H1 (cell line): ENCODE data around the gene PLS3. TPM values are rescaled to one million over a fixed set of nuclear protein-coding genes. Genes with fewer than 3 reads are reported as not detected.

Experiments used
- KDM1A ChIP-seq: fragments of 200-600, 300-600 bp; sonication (generic); IDR thresholded peaks from 2 replicates; pipeline ENCODE4 v1.7.1; 2016; ENCODE audit warnings: mild to moderate bottlenecking, low read length, borderline replicate concordance
- RXRA ChIP-seq: IDR thresholded peaks from 2 replicates; pipeline ENCODE4 v1.6.1; 2011; ENCODE audit warnings: low read depth, mild to moderate bottlenecking, low read length, moderate library complexity; ENCODE audit not compliant: insufficient read depth
- TAF7 ChIP-seq: optimal IDR thresholded peaks from 2 replicates; pipeline ENCODE3; 2011; ENCODE audit warnings: low read depth, mild to moderate bottlenecking, inconsistent platforms, low read length, moderate library complexity, borderline replicate concordance
- polyA plus RNA-seq, 7 experiments: library from polyadenylated mRNA; depleted of rRNA in 3 of 7; stranded (reverse) in 5 of 7; unstranded in 2 of 7; fragments of >200 nt in 5 of 7; fragments of 200-250 nt in 2 of 7; gene quantifications; 1 replicate in 5 of 7; 2 replicates in 1 of 7; 4 replicates in 1 of 7; pipeline versions ENCODE4 v1.2.1 to v1.2.3, GENCODE V29; 2011 to 2013; ENCODE audit warnings: missing spikeins in 2 of 7, mixed read lengths in 2 of 7
- total RNA-seq: library from RNA; stranded (reverse); fragmentation: NEBNext Ultra II Directional; extraction: Animal tissue kit (Norgen Biotek cat#: 25700); gene quantifications from 2 replicates; pipeline ENCODE4 v1.2.1, GENCODE V29; 2021

PLS3 gene
- total and polyA plus RNA-seq, 2 of the 8 experiments (the other 6 are each of a cell fraction or from before 2014, with no cell fraction given): 107 to 185 TPM

- TF ChIP-seq KDM1A: no peak
- TF ChIP-seq RXRA: no peak
- no peak for TF ChIP-seq TAF7
Observed at GRCh38 chrX:115625572-115626301, 64.8 kb downstream of the PLS3 start (continued).
